ENCODE measurements around the gene CA14.

DNA sequence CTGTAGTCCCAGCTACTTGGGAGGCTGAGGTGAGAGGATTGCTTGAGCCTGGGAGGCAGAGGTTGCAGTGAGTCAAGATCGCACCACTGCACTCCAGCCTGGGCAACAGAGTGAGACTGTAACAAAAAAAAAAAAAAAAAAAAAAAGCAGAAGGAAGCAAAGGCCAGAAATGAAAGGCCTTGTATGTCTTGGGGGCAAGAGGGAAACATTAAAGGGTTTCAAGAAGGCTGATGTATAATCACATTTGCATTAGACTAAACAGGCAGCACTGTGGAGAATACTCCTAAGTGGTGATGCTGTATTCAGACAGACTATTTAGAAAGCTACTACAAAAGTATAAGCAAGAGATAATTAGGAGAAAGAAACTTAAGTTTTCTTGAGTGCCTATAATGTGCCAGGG, 32.0 kb upstream of the CA14 start:
- TF ChIP-seq, protein P1, sequence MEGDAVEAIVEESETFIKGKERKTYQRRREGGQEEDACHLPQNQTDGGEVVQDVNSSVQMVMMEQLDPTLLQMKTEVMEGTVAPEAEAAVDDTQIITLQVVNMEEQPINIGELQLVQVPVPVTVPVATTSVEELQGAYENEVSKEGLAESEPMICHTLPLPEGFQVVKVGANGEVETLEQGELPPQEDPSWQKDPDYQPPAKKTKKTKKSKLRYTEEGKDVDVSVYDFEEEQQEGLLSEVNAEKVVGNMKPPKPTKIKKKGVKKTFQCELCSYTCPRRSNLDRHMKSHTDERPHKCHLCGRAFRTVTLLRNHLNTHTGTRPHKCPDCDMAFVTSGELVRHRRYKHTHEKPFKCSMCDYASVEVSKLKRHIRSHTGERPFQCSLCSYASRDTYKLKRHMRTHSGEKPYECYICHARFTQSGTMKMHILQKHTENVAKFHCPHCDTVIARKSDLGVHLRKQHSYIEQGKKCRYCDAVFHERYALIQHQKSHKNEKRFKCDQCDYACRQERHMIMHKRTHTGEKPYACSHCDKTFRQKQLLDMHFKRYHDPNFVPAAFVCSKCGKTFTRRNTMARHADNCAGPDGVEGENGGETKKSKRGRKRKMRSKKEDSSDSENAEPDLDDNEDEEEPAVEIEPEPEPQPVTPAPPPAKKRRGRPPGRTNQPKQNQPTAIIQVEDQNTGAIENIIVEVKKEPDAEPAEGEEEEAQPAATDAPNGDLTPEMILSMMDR (conservative IDR thresholded peaks at IDR 0.05; ENCODE audit: low read depth, low read length), result no peak
- TF ChIP-seq EZH2 (IDR thresholded peaks at IDR 0.05; ENCODE audit: borderline replicate concordance, low read depth, low read length, poor library complexity, severe bottlenecking), result no peak

Data from A673 (cell line).